ENCODE measurements around the gene MCC.
A peak's percentile ranks its signal among the peaks of the same experiment; 100 is the strongest.

MCC gene

DNA sequence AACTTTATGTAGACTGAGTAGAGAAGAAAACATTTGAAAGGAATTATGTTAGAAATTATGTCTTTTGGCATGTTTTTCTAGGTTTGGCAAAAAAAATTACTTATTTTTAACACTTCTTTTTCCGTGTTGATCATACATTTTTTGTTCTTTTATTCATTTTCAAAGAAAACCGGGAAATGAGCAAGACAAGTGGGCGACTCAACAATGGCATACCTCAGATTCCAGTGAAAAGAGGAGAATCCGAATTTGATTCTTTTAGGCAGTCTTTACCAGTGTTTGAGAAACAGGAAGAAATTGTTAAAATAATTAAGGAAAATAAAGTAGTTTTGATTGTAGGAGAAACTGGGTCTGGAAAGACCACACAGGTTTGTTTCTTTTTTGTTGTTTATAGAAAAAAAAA, 38.2 kb upstream of the MCC start:
- H3K9me2 ChIP-seq (replicated peaks; ENCODE audit: insufficient read depth, low read length), result no peaks in the 10 kb centered on the region
- 0 out of 2 replicates have a peak, but pooled peaks cover 15% of the 10 kb centered on the region for H3F3A ChIP-seq (ENCODE audit: insufficient read depth)
- H3K27ac ChIP-seq (ENCODE audit: low read depth, low read length), result no peak overlapping the region
- H4K20me1 ChIP-seq (ENCODE audit: low read depth, low read length), result no peaks in the 10 kb centered on the region
- H3K4me3 ChIP-seq (ENCODE audit: insufficient read depth, low read length, poor library complexity, severe bottlenecking), result no peak overlapping the region
- no peak overlapping the region for H3K4me2 ChIP-seq (ENCODE audit: low read depth, low read length, poor library complexity, severe bottlenecking)
- peaks cover 14% of the 10 kb centered on the region; the same call in 1 of the 2 replicates for H3K9me3 ChIP-seq (ENCODE audit: insufficient read depth, low read length)
- no peak overlapping the region for H2AFZ ChIP-seq (ENCODE audit: low read depth, low read length, severe bottlenecking)
- H3K9ac ChIP-seq (ENCODE audit: low read length), result no peak overlapping the region
- no peaks in the 10 kb centered on the region for H3K27me3 ChIP-seq (ENCODE audit: low read length)
- H3K36me3 ChIP-seq (ENCODE audit: low read length), result peaks cover 53% of the 10 kb centered on the region
- H3K79me2 ChIP-seq (ENCODE audit: insufficient read depth, low read length), result peaks cover 65% of the 10 kb centered on the region
- TF ChIP-seq, protein P1, sequence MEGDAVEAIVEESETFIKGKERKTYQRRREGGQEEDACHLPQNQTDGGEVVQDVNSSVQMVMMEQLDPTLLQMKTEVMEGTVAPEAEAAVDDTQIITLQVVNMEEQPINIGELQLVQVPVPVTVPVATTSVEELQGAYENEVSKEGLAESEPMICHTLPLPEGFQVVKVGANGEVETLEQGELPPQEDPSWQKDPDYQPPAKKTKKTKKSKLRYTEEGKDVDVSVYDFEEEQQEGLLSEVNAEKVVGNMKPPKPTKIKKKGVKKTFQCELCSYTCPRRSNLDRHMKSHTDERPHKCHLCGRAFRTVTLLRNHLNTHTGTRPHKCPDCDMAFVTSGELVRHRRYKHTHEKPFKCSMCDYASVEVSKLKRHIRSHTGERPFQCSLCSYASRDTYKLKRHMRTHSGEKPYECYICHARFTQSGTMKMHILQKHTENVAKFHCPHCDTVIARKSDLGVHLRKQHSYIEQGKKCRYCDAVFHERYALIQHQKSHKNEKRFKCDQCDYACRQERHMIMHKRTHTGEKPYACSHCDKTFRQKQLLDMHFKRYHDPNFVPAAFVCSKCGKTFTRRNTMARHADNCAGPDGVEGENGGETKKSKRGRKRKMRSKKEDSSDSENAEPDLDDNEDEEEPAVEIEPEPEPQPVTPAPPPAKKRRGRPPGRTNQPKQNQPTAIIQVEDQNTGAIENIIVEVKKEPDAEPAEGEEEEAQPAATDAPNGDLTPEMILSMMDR (IDR thresholded peaks at IDR 0.05; ENCODE audit: insufficient read depth, low read length, poor library complexity, severe bottlenecking), result no peak

DNA sequence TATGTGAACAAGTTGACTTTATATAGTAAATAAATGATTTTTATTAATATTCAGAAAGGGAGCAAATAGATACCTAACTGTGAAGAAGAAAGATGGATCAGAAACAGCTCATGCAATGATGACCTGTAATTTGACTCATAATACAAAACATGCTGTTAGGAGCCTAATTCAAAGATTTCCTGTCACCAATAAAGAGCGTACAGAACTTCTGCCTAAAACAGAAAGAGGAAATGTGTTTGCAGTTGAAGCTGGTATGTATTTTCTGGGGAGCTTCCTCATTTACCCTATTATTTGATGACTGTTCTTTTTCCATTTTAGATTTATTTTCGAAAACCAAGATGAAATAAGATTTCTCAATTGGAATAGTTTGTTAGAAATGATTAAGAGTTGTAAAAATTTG, 36.7 kb upstream of the MCC start:
- 0 out of 2 replicates have a peak overlapping the region, but pooled peaks have one; percentile 12 for H3K9ac ChIP-seq (ENCODE audit: low read length)
- peak overlapping the region; percentile 8 for H3K4me3 ChIP-seq (ENCODE audit: insufficient read depth, low read length, poor library complexity, severe bottlenecking)
- 0 out of 2 replicates have a peak, but pooled peaks cover 15% of the 10 kb centered on the region for H3F3A ChIP-seq (ENCODE audit: insufficient read depth)
- no peaks in the 10 kb centered on the region for H3K9me3 ChIP-seq (ENCODE audit: insufficient read depth, low read length)
- H2AFZ ChIP-seq (ENCODE audit: low read depth, low read length, severe bottlenecking), result no peak overlapping the region
- peaks cover 46% of the 10 kb centered on the region for H3K36me3 ChIP-seq (ENCODE audit: low read length)
- TF ChIP-seq, protein P1 (IDR thresholded peaks at IDR 0.05; ENCODE audit: insufficient read depth, low read length, poor library complexity, severe bottlenecking), result no peak
- TF ChIP-seq EZH2phosphoT487 (conservative IDR thresholded peaks at IDR 0.05; ENCODE audit: low read length), result no peak
- no peaks in the 10 kb centered on the region for H3K27me3 ChIP-seq (ENCODE audit: low read length)
- peak overlapping the region; percentile 68 for H3K27ac ChIP-seq (ENCODE audit: low read depth, low read length)
- peak overlapping the region; percentile 67 for H3K4me2 ChIP-seq (ENCODE audit: low read depth, low read length, poor library complexity, severe bottlenecking)
- H3K9me2 ChIP-seq (replicated peaks; ENCODE audit: insufficient read depth, low read length), result no peaks in the 10 kb centered on the region
- no peaks in the 10 kb centered on the region for H4K20me1 ChIP-seq (ENCODE audit: low read depth, low read length)
- H3K79me2 ChIP-seq (ENCODE audit: insufficient read depth, low read length), result peaks cover 63% of the 10 kb centered on the region

DNA sequence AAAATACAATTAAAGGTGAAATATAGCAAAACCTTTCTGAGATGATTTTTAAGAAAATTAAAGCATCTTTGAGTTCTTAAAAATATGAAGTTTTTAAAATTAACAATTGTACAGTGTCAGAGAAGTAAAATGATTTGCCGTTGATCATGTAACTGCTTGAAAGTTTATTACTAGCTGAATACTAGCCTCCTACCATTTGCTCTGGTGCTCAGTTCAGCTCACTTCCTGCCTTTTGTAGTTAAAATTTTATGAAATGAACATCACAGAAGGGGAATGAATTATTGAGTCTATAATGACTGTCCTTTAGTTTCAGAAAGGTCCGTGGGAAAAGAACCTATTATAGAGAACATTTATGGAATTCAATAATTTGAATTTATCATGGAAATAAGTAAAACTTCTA, 34.9 kb upstream of the MCC start:
- H3K9me2 ChIP-seq (replicated peaks; ENCODE audit: insufficient read depth, low read length), result no peaks in the 10 kb centered on the region
- H2AFZ ChIP-seq (ENCODE audit: low read depth, low read length, severe bottlenecking), result no peak overlapping the region
- H4K20me1 ChIP-seq (ENCODE audit: low read depth, low read length), result no peaks in the 10 kb centered on the region
- H3K4me2 ChIP-seq (ENCODE audit: low read depth, low read length, poor library complexity, severe bottlenecking), result peak overlapping the region; percentile 32
- H3K9ac ChIP-seq (ENCODE audit: low read length), result no peak overlapping the region
- peaks cover 57% of the 10 kb centered on the region for H3K79me2 ChIP-seq (ENCODE audit: insufficient read depth, low read length)
- peaks cover 33% of the 10 kb centered on the region for H3K36me3 ChIP-seq (ENCODE audit: low read length)
- TF ChIP-seq EZH2phosphoT487 (conservative IDR thresholded peaks at IDR 0.05; ENCODE audit: low read length), result no peak
- TF ChIP-seq, protein P1 (IDR thresholded peaks at IDR 0.05; ENCODE audit: insufficient read depth, low read length, poor library complexity, severe bottlenecking), result no peak
- no peaks in the 10 kb centered on the region for H3K27me3 ChIP-seq (ENCODE audit: low read length)
- H3K9me3 ChIP-seq (ENCODE audit: insufficient read depth, low read length), result no peaks in the 10 kb centered on the region
- H3K4me3 ChIP-seq (ENCODE audit: insufficient read depth, low read length, poor library complexity, severe bottlenecking), result no peak overlapping the region
- 0 out of 2 replicates have a peak, but pooled peaks cover 15% of the 10 kb centered on the region for H3F3A ChIP-seq (ENCODE audit: insufficient read depth)
- no peak overlapping the region for H3K27ac ChIP-seq (ENCODE audit: low read depth, low read length)
